Panc1 (cell line): ENCODE measurements around the gene MORC2. TPM values are rescaled to one million over a fixed set of nuclear protein-coding genes. Genes with fewer than 3 reads are reported as not detected.

Experiments used
- ATAC-seq: fragments of 200-7000 bp; cut with Tn5 transposase; 2 replicates; pipeline ENCODE4 v1.9.1; 2020; ENCODE audit warnings: mild to moderate bottlenecking, moderate library complexity
- BruUV-seq: library from RNA; stranded (reverse); fragments of 400-500 nt; replicated peaks from 2 replicates; lab custom pipeline; 2021; lab: Mats Ljungman, UMichigan
- CTCF ChIA-PET: fragments of 300-600 bp; sonication (Branson Sonifier 250); formaldehyde crosslinking; loops from one replicate; lab custom pipeline; 2022; ENCODE audit warnings: antibody characterized with exemption; lab: Charles Lee
- POLR2A ChIA-PET: fragments of 300-600 bp; sonication (Branson Sonifier 250); formaldehyde crosslinking; loops from one replicate; lab custom pipeline; 2022; ENCODE audit warnings: antibody characterized with exemption; lab: Charles Lee
- DNase-seq: peaks from one replicate; pipeline ENCODE4 v3.0.0-alpha.2; 2010; ENCODE audit warnings: low read depth, low spot score
- H3K27ac ChIP-seq: 2 replicates; pipeline ENCODE4 v1.5.1; 2011; ENCODE audit warnings: mild to moderate bottlenecking, low read length, inconsistent platforms
- H3K27me3 ChIP-seq: fragments of 200-500 bp; sonication (Bioruptor generic); 2 replicates; pipeline ENCODE4 v1.6.0; 2014; ENCODE audit warnings: low read length, inconsistent platforms; ENCODE audit not compliant: control insufficient read depth, insufficient read depth
- H3K36me3 ChIP-seq: fragments of 200-500 bp; sonication (Bioruptor generic); 2 replicates; pipeline ENCODE4 v1.5.1; 2014; ENCODE audit warnings: inconsistent platforms, mild to moderate bottlenecking, low read length, moderate library complexity; ENCODE audit not compliant: control insufficient read depth, insufficient read depth
- H3K4me1 ChIP-seq: 2 replicates; pipeline ENCODE4 v1.5.1; 2011; ENCODE audit warnings: inconsistent platforms, mild to moderate bottlenecking, low read length, moderate library complexity; ENCODE audit not compliant: control insufficient read depth, insufficient read depth
- H3K4me3 ChIP-seq, 2 experiments: 2 replicates each; pipeline ENCODE4 v1.5.1; 2011 to 2012; ENCODE audit warnings: low read depth in 2 of 2, low read length in 2 of 2, mild to moderate bottlenecking in 2 of 2, inconsistent platforms in 1 of 2, moderate library complexity in 1 of 2
- H3K9me3 ChIP-seq: fragments of 200-500 bp; sonication (Bioruptor generic); 2 replicates; pipeline ENCODE4 v1.5.1; 2014; ENCODE audit warnings: low read depth, mild to moderate bottlenecking, inconsistent platforms, low read length, moderate library complexity; ENCODE audit not compliant: control insufficient read depth, insufficient read depth
- CTCF ChIP-seq: fragments of 450-650 bp; IDR thresholded peaks from 2 replicates; pipeline ENCODE4 v1.5.1; 2017; ENCODE audit warnings: mild to moderate bottlenecking
- POLR2AphosphoS5 ChIP-seq: IDR thresholded peaks from 2 replicates; pipeline ENCODE4 v1.6.1; 2012; ENCODE audit warnings: mild to moderate bottlenecking, low read depth, low read length, moderate library complexity
- REST ChIP-seq, 2 experiments: IDR thresholded peaks; 2 replicates each; pipeline ENCODE4 v1.6.1; 2011 to 2012; ENCODE audit warnings: low read depth in 2 of 2, control low read depth in 1 of 2, low read length in 1 of 2, mild to moderate bottlenecking in 1 of 2, moderate library complexity in 1 of 2; ENCODE audit not compliant: insufficient read depth in 1 of 2
- SIN3A ChIP-seq: IDR thresholded peaks from 2 replicates; pipeline ENCODE4 v1.6.1; 2012; ENCODE audit warnings: low read depth, mild to moderate bottlenecking, low read length, moderate library complexity, borderline replicate concordance; ENCODE audit not compliant: insufficient read depth
- TCF7L2 ChIP-seq: IDR thresholded peaks from 2 replicates; pipeline ENCODE4 v1.6.1; 2011; ENCODE audit warnings: mild to moderate bottlenecking, low read depth, low read length, inconsistent platforms
- in situ Hi-C: cut with HindIII; loops from 2 replicates; pipeline ENCODE4 v1.10.0; 2016; ENCODE audit warnings: low sequenced_read_pairs, low pct_unique_long_range_greater_than_20kb
- intact Hi-C: fragments of 100-400 bp; cut with micrococcal nuclease; formaldehyde crosslinking; loops from one replicate; pipeline ENCODE4 v1.10.0; 2022; ENCODE audit not compliant: unreplicated experiment
- total RNA-seq: library from RNA; stranded (reverse); gene quantifications from one replicate; pipeline ENCODE4 v1.2.1, GENCODE V29; 2021; ENCODE audit not compliant: unreplicated experiment

Gene MORC2
- total RNA-seq, 1 experiment from 2014 or later: 31.5 TPM

DNA sequence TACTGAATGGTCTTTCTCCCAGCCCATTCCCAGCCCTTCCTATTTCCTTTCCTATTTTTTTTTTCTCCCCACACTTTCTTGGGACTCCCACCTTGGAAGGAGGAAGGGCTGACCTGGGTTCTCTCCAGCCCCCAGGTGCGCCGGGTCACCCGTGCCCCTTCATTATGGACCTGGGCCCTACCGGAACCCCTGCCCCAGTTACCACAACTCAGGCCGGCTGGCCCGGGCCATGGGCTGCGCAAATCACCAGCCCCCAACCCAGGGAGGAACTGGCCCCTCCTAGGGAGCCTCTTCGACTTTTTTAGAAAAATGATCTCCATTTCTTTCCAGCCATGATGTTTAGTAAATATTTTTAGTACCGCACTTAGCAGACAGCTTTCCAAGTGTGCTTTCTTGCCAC lies 62.2 kb downstream of the MORC2 start:
- H3K4me1 ChIP-seq: no peaks in the 10 kb centered on the region
- H3K27ac ChIP-seq: no peak overlapping the region
- TF ChIP-seq SIN3A: no peak
- no peak for TF ChIP-seq REST (IDR thresholded peaks at IDR 0.05; ENCODE audit: insufficient read depth in 1 of 2, low read depth in 2 of 2, low read length in 1 of 2)
- no peak for TF ChIP-seq TCF7L2
- TF ChIP-seq CTCF: no peak
- TF ChIP-seq POLR2AphosphoS5: no peak
- in situ Hi-C loops (no loop called here), intact Hi-C loops (no loop called here)
- no peaks in the 10 kb centered on the region for H3K9me3 ChIP-seq
- no peak overlapping the region for H3K4me3 ChIP-seq
- CTCF ChIA-PET: no interaction called here
- DNase-seq: no peak
- no peaks in the 10 kb centered on the region for H3K36me3 ChIP-seq
- POLR2A ChIA-PET: interaction anchor here (0.6 kb wide), 1 partner anchor 394 kb away, joined by 9 read pairs; no protein-coding TSS in a partner anchor
- no TSS peak for BruUV-seq
- no peak for ATAC-seq
- H3K27me3 ChIP-seq: no peaks in the 10 kb centered on the region

GRCh38 chr22:30905696-30906341 lies 62.8 kb downstream of the MORC2 start:
- intact Hi-C loops: no loop called here
- Histone ChIP-seq H3K4me3 (no peak overlapping the region), H3K4me1 (no peaks in the 10 kb centered on the region), H3K27ac (no peak overlapping the region), H3K27me3 (no peaks in the 10 kb centered on the region), H3K9me3 (no peaks in the 10 kb centered on the region), H3K36me3 (no peaks in the 10 kb centered on the region; the same call in 1 of the 2 replicates)
- BruUV-seq: no TSS peak
- POLR2A ChIA-PET: interaction anchor here (0.6 kb wide), 1 partner anchor 394 kb away, joined by 9 read pairs; no protein-coding TSS in a partner anchor
- CTCF ChIA-PET: no interaction called here
- ATAC-seq (no peak), DNase-seq (no peak)
- in situ Hi-C loops: no loop called here
- TF ChIP-seq SIN3A: no peak
- no peak for TF ChIP-seq POLR2AphosphoS5
- TF ChIP-seq TCF7L2: no peak
- TF ChIP-seq REST (IDR thresholded peaks at IDR 0.05; ENCODE audit: insufficient read depth in 1 of 2, low read depth in 2 of 2, low read length in 1 of 2): no peak
- TF ChIP-seq CTCF: no peak
